Raji (cell line): ENCODE data around the gene PLXNB1.

Experiments used
- POLR2A ChIP-seq: IDR thresholded peaks from 2 replicates; pipeline ENCODE4 v1.6.1; 2011; ENCODE audit warnings: low read depth, low read length, control low read depth; ENCODE audit not compliant: insufficient read depth

PLXNB1 gene

GRCh38 chr3:48429960-48430707 is at the start of gene PLXNB1:
Gene PLXNB1 (minus strand): TSS chr3:48430086. CDS start chr3:48424611, 5,475 bp downstream.
- TF ChIP-seq POLR2A, result no peak

- TF ChIP-seq POLR2A, result no peak
Measured at GRCh38 chr3:48478626-48479555, 49.0 kb upstream of the PLXNB1 start.

GRCh38 chr3:48477959-48478520 is 48.2 kb upstream of the PLXNB1 start:
- TF ChIP-seq POLR2A, result no peak

GRCh38 chr3:48476426-48477053 is 46.7 kb upstream of the PLXNB1 start:
- no peak for TF ChIP-seq POLR2A

GRCh38 chr3:48475188-48475587 is 45.3 kb upstream of the PLXNB1 start:
- TF ChIP-seq POLR2A, result no peak

- TF ChIP-seq POLR2A, result no peak
Measured at GRCh38 chr3:48474619-48475018, 44.7 kb upstream of the PLXNB1 start.

- no peak for TF ChIP-seq POLR2A
Measured at GRCh38 chr3:48473617-48473952, 43.7 kb upstream of the PLXNB1 start.

GRCh38 chr3:48472923-48473616 is 43.2 kb upstream of the PLXNB1 start:
- TF ChIP-seq POLR2A, result peak; percentile 97

- no peak for TF ChIP-seq POLR2A
Measured at GRCh38 chr3:48472673-48472922, 42.7 kb upstream of the PLXNB1 start.

- TF ChIP-seq POLR2A, result 0 out of 2 replicates have a peak, but pooled peaks have one; percentile 14
Measured at GRCh38 chr3:48470286-48470685, 40.4 kb upstream of the PLXNB1 start.

- TF ChIP-seq POLR2A, result no peak
Measured at GRCh38 chr3:48469046-48469915, 39.4 kb upstream of the PLXNB1 start.

- no peak for TF ChIP-seq POLR2A
Measured at GRCh38 chr3:48468329-48468731, 38.4 kb upstream of the PLXNB1 start.

GRCh38 chr3:48467473-48468267 is 37.8 kb upstream of the PLXNB1 start:
- 0 out of 2 replicates have a peak, but pooled peaks have one; percentile 3 for TF ChIP-seq POLR2A
